DMS79 (cell line): ENCODE data around the gene PPAT.
A peak's percentile ranks its signal among the peaks of the same experiment; 100 is the strongest.

Source experiments
- DNase-seq: peaks from one replicate; lab custom pipeline; 2025; lab: John Stamatoyannopoulos, UW

PPAT gene

DNA sequence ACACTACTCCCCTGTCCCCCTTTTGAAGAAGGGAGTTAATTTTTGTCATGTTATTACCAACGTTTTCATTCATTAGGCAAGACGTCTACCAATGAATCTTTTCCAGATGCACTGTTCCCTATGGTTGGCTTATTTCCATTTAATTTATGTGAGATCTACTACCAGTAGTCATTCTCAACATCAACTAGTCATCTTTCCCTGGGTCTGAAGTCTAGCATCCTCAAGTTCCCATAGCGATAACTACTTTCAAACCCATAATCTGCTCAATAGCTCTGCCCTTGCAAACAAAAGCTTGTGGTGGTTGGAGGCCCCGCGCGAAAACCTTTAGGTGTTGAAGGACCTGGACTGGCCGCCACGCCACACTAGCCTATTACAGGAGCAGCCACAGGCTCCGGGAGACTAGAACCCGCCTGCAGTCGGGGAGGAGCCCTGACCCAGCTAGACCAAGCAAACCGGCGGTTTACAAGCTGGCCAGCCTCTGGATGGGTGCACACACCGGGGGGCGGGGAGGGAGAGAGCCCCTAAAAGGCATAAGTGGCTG lies 746 bp downstream of the PPAT start:
- peak; percentile 47 for DNase-seq

DNA sequence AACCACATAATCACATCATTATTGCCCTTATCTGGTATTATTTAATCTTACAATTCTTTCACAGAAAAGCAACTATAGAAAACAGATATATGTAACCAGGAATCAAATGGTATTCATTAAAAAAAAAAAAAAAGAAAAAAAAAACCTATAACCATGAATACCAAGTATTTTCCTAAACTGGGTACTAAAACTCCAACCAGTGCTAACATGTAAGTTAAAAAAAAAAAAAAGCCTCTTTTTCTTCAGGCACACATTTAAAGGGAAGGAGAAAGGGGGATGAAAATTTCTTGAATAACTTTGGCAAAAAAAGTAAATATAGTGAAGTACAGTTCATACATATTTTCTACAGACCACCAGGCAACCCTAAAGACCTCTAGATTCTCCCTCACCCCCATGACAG lies 2.1 kb downstream of the PPAT start:
- no peak for DNase-seq

DNA sequence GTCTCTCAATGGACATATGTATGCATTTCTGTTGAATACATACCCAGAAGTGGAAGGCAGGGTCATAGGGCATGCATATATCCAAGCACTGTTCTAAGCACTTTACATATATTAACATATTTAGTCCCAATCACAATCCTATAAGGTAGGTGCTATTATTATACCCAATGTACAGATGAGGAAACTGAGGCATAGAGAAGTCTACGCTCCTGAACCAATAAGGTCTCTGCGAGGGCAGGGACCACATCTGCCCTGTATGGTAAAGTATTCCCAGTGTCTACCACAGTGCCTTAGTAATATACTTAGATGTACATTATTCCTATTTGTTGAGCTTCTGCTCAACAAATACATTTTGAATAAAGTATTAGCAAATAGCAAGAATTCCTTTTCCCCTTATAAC lies 5.2 kb downstream of the PPAT start:
- DNase-seq = no peak

- no peak for DNase-seq
These were observed 8.2 kb downstream of the PPAT start for GRCh38 chr4:56427179-56427578.

DNA sequence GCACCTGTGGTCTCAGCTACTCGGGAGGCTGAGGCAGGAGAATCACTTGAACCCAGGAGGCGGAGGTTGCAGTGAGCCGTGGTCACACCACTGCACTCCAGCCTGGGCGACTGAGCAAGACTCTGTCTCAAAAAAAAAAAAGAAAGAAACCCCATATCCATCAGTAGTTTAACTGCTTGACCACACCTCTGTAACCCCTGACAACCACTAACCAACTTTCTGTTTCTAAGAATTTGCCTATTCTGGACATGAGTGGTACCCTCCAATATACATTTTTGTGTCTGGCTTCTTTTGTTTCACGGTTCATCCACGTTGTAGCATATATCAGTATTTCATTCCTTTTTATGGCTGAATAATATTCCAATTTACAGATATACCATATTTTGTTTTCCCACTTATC lies 9.1 kb downstream of the PPAT start:
- DNase-seq = no peak

- DNase-seq = no peak
These were observed 9.9 kb downstream of the PPAT start for GRCh38 chr4:56425518-56425917.

DNA sequence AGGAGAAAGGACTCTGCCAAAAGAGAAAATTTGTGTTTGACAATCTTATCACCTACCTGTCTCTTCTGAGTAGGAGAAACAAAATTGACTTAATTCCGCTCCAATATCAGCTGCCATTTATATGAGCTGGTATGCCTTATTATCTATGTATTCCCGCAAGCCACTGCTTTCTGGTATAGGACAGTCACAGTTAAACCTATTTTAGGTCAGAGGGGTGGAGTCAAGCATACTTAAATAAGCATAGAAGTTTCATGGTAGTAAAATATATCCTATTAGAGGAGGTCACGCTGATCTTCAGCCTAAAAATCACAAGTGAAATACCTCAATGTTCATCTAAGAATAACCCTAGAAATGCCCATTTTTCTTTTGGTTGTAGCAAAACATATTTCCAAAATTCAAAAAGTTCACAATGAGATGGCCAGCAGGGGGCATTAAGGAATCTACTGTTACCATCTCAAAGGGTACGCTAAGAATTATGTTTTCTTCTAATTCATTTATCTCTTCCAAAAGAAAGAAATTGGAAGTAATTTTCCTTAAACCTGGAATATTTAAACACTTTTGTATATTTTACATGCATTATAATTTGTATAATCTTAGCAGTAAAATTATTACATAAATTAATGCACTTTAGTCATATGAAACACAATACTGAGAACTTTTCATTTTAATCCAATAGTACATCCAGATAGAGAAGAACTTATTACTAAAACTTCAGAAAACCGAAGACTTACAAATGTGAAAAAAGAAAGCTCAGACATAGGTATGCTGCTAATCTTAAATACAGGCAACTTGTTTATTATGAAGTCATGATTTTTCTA lies 10.5 kb downstream of the PPAT start:
- no peak for DNase-seq

DNA sequence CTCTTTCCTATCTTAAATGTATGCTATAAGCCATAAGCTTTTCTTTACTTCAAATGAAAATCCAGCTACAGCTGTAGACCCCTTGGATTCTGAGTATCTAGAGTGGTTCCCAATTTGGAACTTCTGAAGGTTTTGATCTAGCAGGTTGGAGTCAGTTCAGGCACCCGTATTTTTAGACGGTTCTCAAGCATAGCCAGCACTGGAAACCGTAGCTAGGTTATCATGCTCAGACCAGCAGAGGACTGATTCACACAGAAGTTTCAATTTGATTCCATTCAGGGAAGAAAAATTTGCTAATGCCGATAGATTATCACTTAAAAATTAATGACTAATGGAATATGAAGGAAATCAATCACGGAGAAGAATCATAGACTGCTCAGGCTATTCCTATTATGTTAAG lies 11.2 kb downstream of the PPAT start:
- DNase-seq = no peak

DNA sequence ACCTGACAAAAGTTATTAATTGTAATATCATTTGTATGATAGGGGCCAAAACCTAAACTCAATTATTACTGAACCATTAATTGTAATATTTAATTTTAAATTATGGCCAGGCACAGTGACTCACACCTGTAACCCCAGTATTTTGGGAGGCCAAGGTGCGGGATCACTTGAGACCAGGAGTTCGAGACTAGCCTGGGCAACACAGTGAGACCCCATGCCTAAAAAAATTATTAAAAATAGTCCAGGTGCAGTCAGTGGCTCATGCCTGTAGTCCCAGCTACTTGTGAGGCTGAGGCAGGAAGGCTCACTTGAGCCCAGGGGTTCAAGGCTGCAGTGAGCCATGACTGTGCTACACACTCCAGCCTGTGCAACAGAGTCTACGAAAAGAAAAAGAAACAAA lies 18.0 kb downstream of the PPAT start:
- no peak for DNase-seq

DNA sequence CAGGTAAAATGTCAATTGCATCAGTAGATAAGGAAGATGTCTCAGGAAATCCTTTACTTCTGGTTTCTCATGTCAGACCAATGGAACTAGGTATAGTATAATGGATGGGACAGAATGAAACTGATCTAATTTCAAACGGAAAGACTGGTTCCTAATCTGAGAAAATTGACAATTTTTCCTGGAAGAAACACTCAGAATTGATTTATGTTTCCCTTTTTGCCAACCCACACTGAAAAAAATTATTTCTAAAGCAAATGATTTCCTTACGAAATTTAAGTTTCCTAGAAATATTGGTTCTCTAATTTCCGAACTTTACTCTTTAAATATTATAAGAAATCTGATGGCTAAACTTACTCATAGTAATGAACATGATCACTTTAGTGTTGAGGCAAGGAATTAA lies 19.1 kb downstream of the PPAT start:
- no peak for DNase-seq

DNA sequence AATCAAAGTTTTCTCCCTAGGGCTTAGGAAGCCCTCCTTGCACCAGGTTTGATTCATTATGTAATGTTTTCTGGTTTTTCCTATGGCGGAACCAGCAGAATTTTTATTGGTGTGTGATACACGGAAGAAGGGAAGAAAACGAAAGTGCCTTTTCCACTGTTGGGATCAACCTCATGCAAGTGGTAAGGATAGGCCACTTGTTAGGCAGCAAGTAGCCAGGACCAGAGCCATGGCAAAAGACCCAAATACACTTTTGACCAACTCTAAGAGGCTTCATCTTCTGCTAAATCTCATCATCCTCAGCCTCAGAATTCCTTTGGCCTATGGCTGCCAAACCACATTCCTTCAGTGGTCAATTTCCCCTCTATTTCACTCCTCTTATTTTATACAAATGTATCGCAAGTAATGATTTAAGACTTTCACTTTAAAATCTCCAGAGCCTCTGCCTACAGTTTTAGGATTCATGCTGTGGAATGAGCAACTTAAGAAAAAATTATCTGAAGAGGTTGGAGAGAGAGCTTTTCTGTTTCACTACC lies 21.2 kb downstream of the PPAT start:
- no peak for DNase-seq

DNA sequence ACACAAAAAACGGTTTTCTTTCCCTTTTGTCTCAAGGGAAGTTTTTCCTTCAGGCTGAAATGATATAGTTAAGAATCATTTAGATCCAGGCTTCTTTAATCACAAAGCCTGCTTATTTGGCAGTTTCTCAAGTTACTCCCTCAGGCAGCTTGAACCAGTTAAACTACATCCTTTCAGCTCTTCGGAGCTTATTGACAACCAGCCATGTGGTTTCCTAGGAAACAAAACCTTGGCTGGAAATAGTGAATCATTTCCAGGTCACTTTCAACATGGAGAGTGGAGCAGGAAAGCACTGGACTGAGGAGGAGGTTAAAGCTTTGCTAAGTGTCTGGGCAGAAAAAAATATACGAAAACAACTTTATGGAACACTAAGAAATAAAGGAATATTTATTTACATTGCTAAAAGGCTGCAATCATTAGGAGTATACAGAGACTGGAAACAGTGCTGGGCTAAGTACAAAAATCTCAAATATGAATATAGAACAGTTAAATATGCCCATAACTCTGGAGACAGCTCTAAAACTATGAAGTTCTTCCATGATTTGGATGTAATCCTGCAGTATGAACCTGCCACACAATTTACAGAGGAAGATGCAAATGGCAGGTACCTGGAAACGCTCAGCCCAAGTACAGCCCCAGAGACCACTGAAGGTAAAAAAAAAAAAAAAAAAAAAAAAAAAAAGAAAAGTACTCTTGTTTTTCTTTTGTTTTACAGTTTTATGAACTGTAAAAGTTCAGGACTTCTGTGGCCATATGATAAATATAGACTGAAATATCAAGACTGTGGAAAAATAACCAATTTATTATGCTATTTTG lies 25.0 kb downstream of the PPAT start:
- peak; percentile 78 for DNase-seq

- no peak for DNase-seq
These were observed 25.8 kb downstream of the PPAT start for GRCh38 chr4:56409511-56410090.

DNA sequence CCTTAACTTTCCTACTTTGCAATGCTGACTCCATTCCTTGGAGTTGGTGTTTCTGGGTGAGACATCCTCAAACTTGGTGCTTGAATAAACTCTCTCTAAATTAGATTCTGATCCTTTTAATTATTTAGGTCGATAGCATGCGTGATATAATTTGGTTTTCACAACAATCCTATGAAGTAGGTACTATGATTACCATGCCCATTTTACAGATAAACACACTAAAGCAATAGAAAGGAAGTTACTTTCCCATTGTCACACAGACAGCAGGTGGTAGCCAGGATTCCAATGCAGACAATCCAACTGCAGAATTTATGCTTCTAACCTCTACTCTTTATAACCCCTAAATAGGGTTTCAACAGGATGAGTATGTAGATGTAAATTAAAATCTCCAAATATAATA lies 26.4 kb downstream of the PPAT start:
- DNase-seq = no peak

GRCh38 chr4:56406151-56406550 lies 29.3 kb downstream of the PPAT start:
- DNase-seq = no peak

- DNase-seq = no peak
These were observed 30.4 kb downstream of the PPAT start for GRCh38 chr4:56405016-56405415.

GRCh38 chr4:56400560-56400959 lies 34.9 kb downstream of the PPAT start:
- DNase-seq = no peak

DNA sequence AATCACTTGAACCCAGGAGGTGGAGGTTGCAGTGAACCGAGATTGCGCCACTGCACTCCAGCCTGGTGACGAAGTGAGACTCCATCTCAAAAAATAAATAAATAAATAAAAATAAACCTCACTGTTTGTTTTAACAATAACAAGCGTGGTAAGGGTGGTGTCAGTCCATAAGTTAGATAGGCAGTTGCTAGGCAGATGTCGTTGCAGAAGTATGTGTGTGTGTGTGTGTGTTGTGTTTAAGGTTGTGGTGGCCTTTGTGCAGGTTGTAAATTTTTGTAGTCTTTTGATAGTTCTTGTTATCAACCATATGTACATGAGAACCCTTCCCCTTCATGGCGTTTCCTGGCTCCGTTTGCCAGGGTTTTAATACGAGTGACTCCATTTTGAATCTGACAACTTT lies 44.1 kb downstream of the PPAT start:
- no peak for DNase-seq

DNA sequence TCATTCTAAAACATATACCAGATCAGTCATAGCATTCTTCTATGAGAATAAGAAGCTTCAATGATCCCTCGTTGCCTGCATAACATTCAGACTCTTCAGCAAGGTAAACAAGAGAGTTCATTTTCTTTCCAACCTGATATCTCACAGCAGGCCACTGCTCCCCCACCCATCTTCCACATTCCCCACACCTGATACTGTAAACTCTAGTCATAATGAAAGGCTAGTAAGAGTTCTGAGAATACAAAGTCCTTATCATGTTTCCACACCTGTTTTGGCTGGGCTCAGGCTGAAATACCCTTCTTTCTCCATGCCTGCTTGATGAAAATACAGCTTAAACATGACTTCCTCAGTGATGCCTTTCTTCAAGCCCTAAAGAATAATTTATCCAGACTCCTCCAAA lies 45.9 kb downstream of the PPAT start:
- DNase-seq = no peak

DNA sequence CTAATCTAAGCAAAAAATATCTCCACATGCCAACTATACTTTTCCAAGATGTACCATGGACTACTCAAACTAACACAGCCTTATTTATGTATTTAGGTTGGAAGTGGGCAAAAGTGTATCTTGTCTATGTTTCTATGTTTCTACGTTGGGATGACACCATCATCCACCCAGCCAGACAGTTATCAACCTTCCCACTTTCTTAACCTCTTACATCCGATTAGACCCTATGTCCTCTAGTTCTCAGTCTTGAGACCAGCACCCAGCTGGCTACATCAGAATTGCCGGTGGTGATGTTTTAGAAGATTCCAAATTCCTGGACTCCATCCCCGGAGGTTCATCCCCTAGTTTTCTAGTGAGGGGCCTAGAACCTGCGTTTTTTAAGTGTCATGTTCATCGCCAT lies 47.1 kb downstream of the PPAT start:
- DNase-seq = no peak

DNA sequence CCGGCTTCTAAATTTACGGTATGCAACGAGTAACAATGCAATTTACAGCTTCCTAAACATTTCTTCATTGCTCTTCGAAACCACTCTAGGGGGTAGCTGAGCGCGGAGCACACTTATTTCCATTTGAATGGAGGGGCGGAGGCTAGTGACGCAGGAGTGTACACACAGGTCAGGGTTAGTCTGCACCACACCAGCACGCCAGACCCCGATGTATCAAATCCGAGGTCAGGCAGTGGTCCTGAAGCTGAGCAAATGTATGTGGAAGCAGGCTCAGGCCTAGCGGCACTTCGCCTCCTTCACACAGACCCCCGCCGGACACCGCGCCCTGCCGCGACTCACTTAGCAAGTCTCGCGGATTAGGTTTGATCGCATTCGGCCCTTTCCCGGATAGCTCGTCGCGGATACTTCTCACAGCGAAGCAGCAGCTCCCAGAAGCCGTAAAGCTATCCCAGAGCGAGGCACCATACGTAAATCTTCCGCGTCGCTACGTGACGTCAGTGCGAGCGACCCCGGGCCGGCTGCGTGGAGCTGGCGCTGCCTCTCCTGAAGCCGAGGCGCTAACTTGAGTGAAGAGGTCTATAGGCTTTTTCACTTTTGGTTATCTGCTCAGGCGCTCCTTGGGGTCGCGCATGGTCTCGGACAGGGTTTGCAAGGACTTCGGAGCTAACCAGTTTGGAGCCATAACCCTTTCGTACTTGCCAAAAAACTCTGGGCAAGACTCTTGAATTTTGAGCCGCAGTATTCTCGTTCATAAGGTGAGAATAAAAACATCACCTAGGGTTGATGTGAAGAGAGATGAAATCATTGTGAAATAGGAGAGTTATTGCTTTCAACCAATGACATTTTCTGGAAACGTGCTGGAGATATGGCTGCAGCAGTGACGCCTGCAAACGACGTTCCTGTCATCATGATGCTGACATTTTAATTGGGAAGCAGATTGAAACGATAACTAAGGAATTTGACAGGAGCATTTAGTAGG lies 48.1 kb downstream of the PPAT start, which contains the start of gene AASDH:
Gene AASDH (minus strand): TSS at position 469 of the 979 bp plus-strand sequence. CDS start 3,192 bp downstream, outside the sequence.
- peak; percentile 91 for DNase-seq
